Neural progenitor cell (in vitro differentiated cells): ENCODE results near the gene PLIN5.

Experiments used
- CTCF ChIP-seq: fragments of 200-600 bp; sonication (generic); IDR thresholded peaks from 2 replicates; pipeline ENCODE4 v1.5.1; 2017; ENCODE audit warnings: antibody characterized with exemption, mild to moderate bottlenecking
- EZH2phosphoT487 ChIP-seq: fragments of 200-600 bp; sonication (generic); IDR thresholded peaks from 2 replicates; pipeline ENCODE4 v1.6.1; 2017; ENCODE audit warnings: antibody characterized with exemption

DNA sequence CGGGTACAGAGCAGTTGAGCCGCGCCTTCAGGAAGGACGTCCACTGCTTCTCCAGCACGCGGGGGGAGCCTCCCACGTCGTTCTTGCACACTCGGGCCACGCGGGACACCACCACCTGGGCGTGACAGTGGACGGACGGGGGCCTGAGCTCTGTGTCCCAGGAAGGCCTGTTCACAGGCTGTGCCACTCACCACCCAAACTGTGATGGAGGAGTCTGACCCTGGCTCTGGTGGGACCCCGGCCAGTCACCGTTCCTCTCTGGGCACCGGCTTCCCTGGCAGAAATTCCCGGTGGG lies 17.4 kb upstream of the PLIN5 start:
- no peak for TF ChIP-seq EZH2phosphoT487
- no peak for TF ChIP-seq CTCF
